ENCODE results near the gene NDUFV1. TPM values are rescaled to one million over a fixed set of nuclear protein-coding genes. Genes with fewer than 3 reads are reported as not detected.

Gene NDUFV1
- total RNA-seq, 1 donor from 2014 or later: 180 TPM

- no peaks in the 10 kb centered on the region for H3K4me1 Mint-ChIP-seq (ENCODE audit: unreplicated experiment)
- TF ChIP-seq CTCF (IDR thresholded peaks at IDR 0.05): no peak
- peaks cover 3% of the 10 kb centered on the region for H3K27me3 Mint-ChIP-seq (ENCODE audit: unreplicated experiment)
- no peaks in the 10 kb centered on the region for H3K36me3 Mint-ChIP-seq (ENCODE audit: unreplicated experiment)
- H3K27ac Mint-ChIP-seq (ENCODE audit: unreplicated experiment): no peak overlapping the region
- DNase-seq (ENCODE audit: extremely low spot score, unreplicated experiment): no peak
- no peak overlapping the region for H3K4me3 Mint-ChIP-seq (ENCODE audit: unreplicated experiment)
- no peaks in the 10 kb centered on the region for H3K9me3 Mint-ChIP-seq (ENCODE audit: unreplicated experiment)
These were observed 45.4 kb downstream of the NDUFV1 start for GRCh38 chr11:67651976-67652781.

GRCh38 chr11:67652965-67653845 lies 46.5 kb downstream of the NDUFV1 start:
- TF ChIP-seq CTCF (IDR thresholded peaks at IDR 0.05): no peak
- no peaks in the 10 kb centered on the region for H3K4me1 Mint-ChIP-seq (ENCODE audit: unreplicated experiment)
- peaks cover 3% of the 10 kb centered on the region for H3K27me3 Mint-ChIP-seq (ENCODE audit: unreplicated experiment)
- no peak overlapping the region for H3K27ac Mint-ChIP-seq (ENCODE audit: unreplicated experiment)
- no peaks in the 10 kb centered on the region for H3K36me3 Mint-ChIP-seq (ENCODE audit: unreplicated experiment)
- H3K9me3 Mint-ChIP-seq (ENCODE audit: unreplicated experiment): no peaks in the 10 kb centered on the region
- no peak for DNase-seq (ENCODE audit: extremely low spot score, unreplicated experiment)
- no peak overlapping the region for H3K4me3 Mint-ChIP-seq (ENCODE audit: unreplicated experiment)

GRCh38 chr11:67654225-67654624 lies 47.5 kb downstream of the NDUFV1 start:
- no peak for TF ChIP-seq CTCF (IDR thresholded peaks at IDR 0.05)
- H3K36me3 Mint-ChIP-seq (ENCODE audit: unreplicated experiment): no peaks in the 10 kb centered on the region

DNA sequence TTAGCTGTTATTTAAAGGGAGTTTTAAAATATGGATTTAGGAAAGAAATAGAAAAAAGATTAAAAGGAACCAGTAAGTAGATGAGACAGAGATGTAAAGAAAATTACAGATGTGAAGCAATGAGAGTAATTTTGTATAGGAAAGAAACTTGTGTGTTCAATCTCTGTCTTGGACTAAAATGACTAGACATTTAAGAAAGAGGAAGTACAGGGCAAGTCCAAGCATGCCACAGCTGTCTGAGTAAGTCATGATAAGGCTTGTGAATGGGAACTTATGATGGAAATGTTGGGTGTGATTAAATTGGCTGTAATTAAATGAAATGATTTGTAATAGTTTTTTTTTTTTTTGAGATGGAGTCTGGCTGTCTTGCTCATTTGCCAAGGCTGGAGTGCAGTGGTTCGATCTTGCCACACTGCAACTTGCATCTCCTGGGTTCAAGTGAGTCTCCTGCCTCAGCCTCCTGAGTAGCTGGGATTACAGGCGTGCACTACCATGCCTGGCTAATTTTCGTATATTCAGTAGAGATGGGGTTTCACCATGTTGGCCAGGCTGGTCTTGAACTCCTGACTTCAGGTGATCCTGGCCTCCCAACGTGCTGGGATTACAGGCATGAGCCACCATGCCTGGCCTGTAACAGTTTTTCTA lies 49.7 kb downstream of the NDUFV1 start:
- no peak for TF ChIP-seq CTCF (IDR thresholded peaks at IDR 0.05)
- Mint-ChIP-seq H3K27ac (ENCODE audit: unreplicated experiment) (no peak overlapping the region), H3K4me1 (ENCODE audit: unreplicated experiment) (no peaks in the 10 kb centered on the region), H3K9me3 (ENCODE audit: unreplicated experiment) (no peaks in the 10 kb centered on the region), H3K27me3 (ENCODE audit: unreplicated experiment) (peaks cover 3% of the 10 kb centered on the region), H3K36me3 (ENCODE audit: unreplicated experiment) (no peaks in the 10 kb centered on the region), H3K4me3 (ENCODE audit: unreplicated experiment) (no peak overlapping the region)
- no peak for DNase-seq (ENCODE audit: extremely low spot score, unreplicated experiment)

More at GRCh38 chr11:67654225-67654624, 47.5 kb downstream of the NDUFV1 start:
- Mint-ChIP-seq H3K27ac (ENCODE audit: unreplicated experiment) (no peak overlapping the region), H3K4me1 (ENCODE audit: unreplicated experiment) (no peaks in the 10 kb centered on the region), H3K4me3 (ENCODE audit: unreplicated experiment) (no peak overlapping the region), H3K9me3 (ENCODE audit: unreplicated experiment) (no peaks in the 10 kb centered on the region), H3K27me3 (ENCODE audit: unreplicated experiment) (peaks cover 3% of the 10 kb centered on the region)
- no peak for DNase-seq (ENCODE audit: extremely low spot score, unreplicated experiment)

All from osteocyte (in vitro differentiated cells).